CD4-positive, alpha-beta T cell (primary cell): ENCODE measurements around the gene PLXDC2. TPM values are rescaled to one million over a fixed set of nuclear protein-coding genes. Genes with fewer than 3 reads are reported as not detected.

Experiments
- ATAC-seq: fragments of 200-7000 bp; cut with Tn5 transposase; one replicate; pipeline ENCODE4 v1.10.0; 2022; ENCODE audit warnings: mild to moderate bottlenecking; ENCODE audit not compliant: poor library complexity
- CTCF ChIA-PET: fragments of 350-600 bp; sonication (Branson Sonifier 250); formaldehyde crosslinking; loops from one replicate; lab custom pipeline; 2021; ENCODE audit warnings: antibody characterized with exemption, inconsistent platforms; lab: Charles Lee
- POLR2A ChIA-PET: fragments of 350-600 bp; sonication (Branson Sonifier 250); formaldehyde crosslinking; loops from one replicate; lab custom pipeline; 2021; ENCODE audit warnings: antibody characterized with exemption, inconsistent platforms; lab: Charles Lee
- DNase-seq, 14 experiments: peaks; one replicate each; pipeline ENCODE4 v3.0.0-alpha.2; 2013 to 2020; ENCODE audit warnings: mixed read lengths in 2 of 14
- H3K27ac ChIP-seq, 2 donors: one replicate each; pipeline versions ENCODE4 v1.5.1 to v1.7.0; 2013; ENCODE audit warnings: low read length in 2 of 2, low read depth in 1 of 2, mild to moderate bottlenecking in 1 of 2
- H3K27me3 ChIP-seq, 2 experiments: 1 replicate in 1 of 2; 2 replicates in 1 of 2; pipeline versions ENCODE4 v1.6.1 to v1.7.0; 2013; ENCODE audit warnings: low read length in 2 of 2, control low read depth in 1 of 2, mild to moderate bottlenecking in 1 of 2, moderate library complexity in 1 of 2; ENCODE audit not compliant: insufficient read depth in 2 of 2, control insufficient read depth in 1 of 2
- H3K36me3 ChIP-seq: one replicate; pipeline ENCODE4 v1.6.1; 2013; ENCODE audit warnings: low read length, control low read depth; ENCODE audit not compliant: insufficient read depth
- H3K4me1 ChIP-seq: one replicate; pipeline ENCODE4 v1.6.1; 2013; ENCODE audit warnings: low read length, control low read depth; ENCODE audit not compliant: insufficient read depth
- H3K4me3 ChIP-seq: one replicate; pipeline ENCODE4 v1.5.1; 2013; ENCODE audit warnings: mild to moderate bottlenecking, low read length, moderate library complexity
- H3K9me3 ChIP-seq, 2 experiments: 1 replicate in 1 of 2; 2 replicates in 1 of 2; pipeline versions ENCODE4 v1.6.1 to v1.7.0; 2013; ENCODE audit warnings: low read length in 2 of 2, mild to moderate bottlenecking in 2 of 2, control low read depth in 1 of 2, moderate library complexity in 1 of 2; ENCODE audit not compliant: control insufficient read depth in 1 of 2, insufficient read depth in 1 of 2
- H3K27ac Mint-ChIP-seq: one replicate; pipeline ENCODE4 v1.8.0; 2020; ENCODE audit warnings: mixed read lengths
- H3K27me3 Mint-ChIP-seq: one replicate; pipeline ENCODE4 v1.8.0; 2021; ENCODE audit warnings: mixed read lengths
- H3K36me3 Mint-ChIP-seq: one replicate; pipeline ENCODE4 v1.8.0; 2021; ENCODE audit warnings: low read depth, mixed read lengths
- H3K4me1 Mint-ChIP-seq: one replicate; pipeline ENCODE4 v1.8.0; 2021; ENCODE audit warnings: low read depth, mixed read lengths
- H3K4me3 Mint-ChIP-seq: one replicate; pipeline ENCODE4 v1.8.0; 2020; ENCODE audit warnings: mild to moderate bottlenecking, mixed read lengths
- H3K9me3 Mint-ChIP-seq: one replicate; pipeline ENCODE4 v1.8.0; 2020; ENCODE audit warnings: mixed read lengths
- CTCF ChIP-seq: fragments of 200-600 bp; IDR thresholded peaks from one replicate; pipeline ENCODE4 v1.8.0; 2022; ENCODE audit warnings: antibody characterized with exemption, mild to moderate bottlenecking
- intact Hi-C, 2 experiments: fragments of 100-400 bp; cut with DNase I in 1 of 2; cut with micrococcal nuclease in 1 of 2; formaldehyde crosslinking; loops; one replicate each; pipeline versions ENCODE4 v1.15.1 to v1.9.0; 2023 to 2025; cut with DNase I, micrococcal nuclease
- total RNA-seq, 174 experiments: library from RNA in 2 of 174; stranded (reverse) in 2 of 174; gene quantifications; one replicate each; pipeline ENCODE4 v1.2.3 and lab custom pipeline; 2021 to 2026

PLXDC2 gene
- total RNA-seq, 2 experiments from 2014 or later = 0.41 to 0.61 TPM

- Mint-ChIP-seq H3K4me3 (no peak overlapping the region), H3K36me3 (no peaks in the 10 kb centered on the region), H3K9me3 (peaks cover 2% of the 10 kb centered on the region), H3K4me1 (no peaks in the 10 kb centered on the region), H3K27ac (no peak overlapping the region), H3K27me3 (no peaks in the 10 kb centered on the region)
- no peaks in the 10 kb centered on the region for H3K27me3 ChIP-seq
- DNase-seq = no peak
- no peak for ATAC-seq
- no peaks in the 10 kb centered on the region for H3K9me3 ChIP-seq
- no peaks in the 10 kb centered on the region for H3K36me3 ChIP-seq
- intact Hi-C loops = no loop called here
- CTCF ChIA-PET = no interaction called here
- H3K4me1 ChIP-seq = no peaks in the 10 kb centered on the region
- no peak overlapping the region for H3K4me3 ChIP-seq
- TF ChIP-seq CTCF = no peak
- POLR2A ChIA-PET = no interaction called here
- H3K27ac ChIP-seq = no peak overlapping the region
Measured at GRCh38 chr10:19778996-19779395, 37.2 kb upstream of the PLXDC2 start.

GRCh38 chr10:19782430-19783089 is 33.7 kb upstream of the PLXDC2 start:
- POLR2A ChIA-PET = no interaction called here
- Histone ChIP-seq H3K27me3 (no peaks in the 10 kb centered on the region), H3K4me3 (no peak overlapping the region), H3K36me3 (no peaks in the 10 kb centered on the region), H3K27ac (no peak overlapping the region), H3K9me3 (no peaks in the 10 kb centered on the region), H3K4me1 (no peaks in the 10 kb centered on the region)
- Mint-ChIP-seq H3K27me3 (no peaks in the 10 kb centered on the region), H3K36me3 (no peaks in the 10 kb centered on the region), H3K4me3 (no peak overlapping the region), H3K4me1 (no peaks in the 10 kb centered on the region), H3K9me3 (peaks cover 2% of the 10 kb centered on the region), H3K27ac (no peak overlapping the region)
- DNase-seq (no peak), ATAC-seq (no peak)
- intact Hi-C loops = no loop called here
- CTCF ChIA-PET = no interaction called here
- no peak for TF ChIP-seq CTCF

GRCh38 chr10:19783721-19784120 is 32.5 kb upstream of the PLXDC2 start:
- no peak overlapping the region for H3K4me3 ChIP-seq
- no peaks in the 10 kb centered on the region for H3K4me1 ChIP-seq
- H3K27ac Mint-ChIP-seq = no peak overlapping the region
- intact Hi-C loops = no loop called here
- H3K4me3 Mint-ChIP-seq = no peak overlapping the region
- no peaks in the 10 kb centered on the region for H3K27me3 ChIP-seq
- ChIA-PET CTCF (no interaction called here), POLR2A (no interaction called here)
- DNase-seq (no peak), ATAC-seq (no peak)
- no peaks in the 10 kb centered on the region for H3K9me3 ChIP-seq
- H3K36me3 ChIP-seq = no peaks in the 10 kb centered on the region
- H3K27ac ChIP-seq = no peak overlapping the region
- peaks cover 1% of the 10 kb centered on the region for H3K9me3 Mint-ChIP-seq
- H3K4me1 Mint-ChIP-seq = no peaks in the 10 kb centered on the region
- H3K27me3 Mint-ChIP-seq = no peaks in the 10 kb centered on the region
- H3K36me3 Mint-ChIP-seq = no peaks in the 10 kb centered on the region
- TF ChIP-seq CTCF = no peak
